ENCODE data around the gene SP7. TPM values are rescaled to one million over a fixed set of nuclear protein-coding genes. Genes with fewer than 3 reads are reported as not detected.
"Not testable (repeated sequence)": the region's sequence is repeated elsewhere in the genome, so short reads cannot be mapped to it uniquely, and the experiment has no call there.

The SP7 gene
- total RNA-seq, 1 experiment from 2014 or later = not detected

DNA sequence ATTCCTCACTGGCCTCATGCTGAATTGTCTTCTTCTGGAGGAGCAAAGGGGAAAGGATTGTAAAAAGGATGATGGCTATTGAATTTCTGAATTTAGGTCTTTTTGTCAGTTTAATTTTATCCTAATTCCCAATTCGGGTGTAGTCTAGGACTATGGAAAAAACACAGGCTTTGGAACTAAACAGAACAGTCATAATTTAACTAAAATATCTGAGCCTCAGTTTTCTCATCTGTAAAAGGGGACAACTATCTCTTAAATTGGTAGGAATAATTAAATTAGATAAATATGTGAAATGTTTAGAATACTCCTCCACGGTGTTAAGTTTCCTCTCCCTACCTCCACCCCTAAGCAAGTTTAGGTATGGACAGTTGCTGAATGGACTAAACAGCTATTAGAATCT lies 40.6 kb upstream of the SP7 start:
- H3F3A ChIP-seq (ENCODE audit: insufficient read depth, low read depth) = peaks cover 40% of the 10 kb centered on the region
- H3K79me2 ChIP-seq (ENCODE audit: low read depth) = peaks cover 9% of the 10 kb centered on the region
- H3K36me3 ChIP-seq (ENCODE audit: low read depth) = no peaks in the 10 kb centered on the region
- BruUV-seq (replicated peaks) = no TSS peak
- POLR2A ChIA-PET (ENCODE audit: unreplicated experiment) = no interaction called here
- intact Hi-C loops (cut with micrococcal nuclease; ENCODE audit: unreplicated experiment) = no loop called here
- no peak overlapping the region for H3K4me2 ChIP-seq
- CTCF ChIA-PET = no interaction called here
- no peak for DNase-seq
- TF ChIP-seq, protein P1, sequence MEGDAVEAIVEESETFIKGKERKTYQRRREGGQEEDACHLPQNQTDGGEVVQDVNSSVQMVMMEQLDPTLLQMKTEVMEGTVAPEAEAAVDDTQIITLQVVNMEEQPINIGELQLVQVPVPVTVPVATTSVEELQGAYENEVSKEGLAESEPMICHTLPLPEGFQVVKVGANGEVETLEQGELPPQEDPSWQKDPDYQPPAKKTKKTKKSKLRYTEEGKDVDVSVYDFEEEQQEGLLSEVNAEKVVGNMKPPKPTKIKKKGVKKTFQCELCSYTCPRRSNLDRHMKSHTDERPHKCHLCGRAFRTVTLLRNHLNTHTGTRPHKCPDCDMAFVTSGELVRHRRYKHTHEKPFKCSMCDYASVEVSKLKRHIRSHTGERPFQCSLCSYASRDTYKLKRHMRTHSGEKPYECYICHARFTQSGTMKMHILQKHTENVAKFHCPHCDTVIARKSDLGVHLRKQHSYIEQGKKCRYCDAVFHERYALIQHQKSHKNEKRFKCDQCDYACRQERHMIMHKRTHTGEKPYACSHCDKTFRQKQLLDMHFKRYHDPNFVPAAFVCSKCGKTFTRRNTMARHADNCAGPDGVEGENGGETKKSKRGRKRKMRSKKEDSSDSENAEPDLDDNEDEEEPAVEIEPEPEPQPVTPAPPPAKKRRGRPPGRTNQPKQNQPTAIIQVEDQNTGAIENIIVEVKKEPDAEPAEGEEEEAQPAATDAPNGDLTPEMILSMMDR (conservative IDR thresholded peaks at IDR 0.05) = no peak
- TF ChIP-seq EZH2 (IDR thresholded peaks at IDR 0.05; ENCODE audit: low read depth) = no peak
- no peak overlapping the region for H3K4me3 ChIP-seq
- no peaks in the 10 kb centered on the region for H3K27me3 ChIP-seq (ENCODE audit: insufficient read depth, low read depth)
- H4K20me1 ChIP-seq (ENCODE audit: insufficient read depth) = no peaks in the 10 kb centered on the region
- H3K27ac ChIP-seq = no peak overlapping the region
- peaks cover 28% of the 10 kb centered on the region for H3K4me1 ChIP-seq (replicated peaks; ENCODE audit: insufficient read depth)
- no peak overlapping the region for H2AFZ ChIP-seq
- no peaks in the 10 kb centered on the region for H3K9me3 ChIP-seq (ENCODE audit: insufficient read depth, low read depth)
- no peaks in the 10 kb centered on the region for H3K9me2 ChIP-seq (ENCODE audit: insufficient read depth)

GRCh38 chr12:53374277-53374676 lies 38.1 kb upstream of the SP7 start:
- H3K36me3 ChIP-seq (ENCODE audit: low read depth); intact Hi-C loops (cut with micrococcal nuclease; ENCODE audit: unreplicated experiment); H3K27me3 ChIP-seq (ENCODE audit: insufficient read depth, low read depth); H4K20me1 ChIP-seq (ENCODE audit: insufficient read depth); H3K9me3 ChIP-seq (ENCODE audit: insufficient read depth, low read depth); DNase-seq; H3K79me2 ChIP-seq (ENCODE audit: low read depth); H3K4me2 ChIP-seq; POLR2A ChIA-PET (ENCODE audit: unreplicated experiment); H3K9me2 ChIP-seq (ENCODE audit: insufficient read depth); H3K4me3 ChIP-seq; BruUV-seq (replicated peaks); H2AFZ ChIP-seq: not testable (repeated sequence)
- Histone ChIP-seq H3K27ac (peak overlapping the region; percentile 57; the same call in 1 of the 2 replicates), H3K4me1 (replicated peaks; ENCODE audit: insufficient read depth) (peaks cover 43% of the 10 kb centered on the region), H3F3A (ENCODE audit: insufficient read depth, low read depth) (peaks cover 50% of the 10 kb centered on the region)
- CTCF ChIA-PET = interaction anchor here (0.8 kb wide), 1 partner anchor 47 kb away, joined by 5 read pairs; no protein-coding TSS in a partner anchor

GRCh38 chr12:53373554-53374133 lies 37.5 kb upstream of the SP7 start:
- H2AFZ ChIP-seq = not testable (repeated sequence)

DNA sequence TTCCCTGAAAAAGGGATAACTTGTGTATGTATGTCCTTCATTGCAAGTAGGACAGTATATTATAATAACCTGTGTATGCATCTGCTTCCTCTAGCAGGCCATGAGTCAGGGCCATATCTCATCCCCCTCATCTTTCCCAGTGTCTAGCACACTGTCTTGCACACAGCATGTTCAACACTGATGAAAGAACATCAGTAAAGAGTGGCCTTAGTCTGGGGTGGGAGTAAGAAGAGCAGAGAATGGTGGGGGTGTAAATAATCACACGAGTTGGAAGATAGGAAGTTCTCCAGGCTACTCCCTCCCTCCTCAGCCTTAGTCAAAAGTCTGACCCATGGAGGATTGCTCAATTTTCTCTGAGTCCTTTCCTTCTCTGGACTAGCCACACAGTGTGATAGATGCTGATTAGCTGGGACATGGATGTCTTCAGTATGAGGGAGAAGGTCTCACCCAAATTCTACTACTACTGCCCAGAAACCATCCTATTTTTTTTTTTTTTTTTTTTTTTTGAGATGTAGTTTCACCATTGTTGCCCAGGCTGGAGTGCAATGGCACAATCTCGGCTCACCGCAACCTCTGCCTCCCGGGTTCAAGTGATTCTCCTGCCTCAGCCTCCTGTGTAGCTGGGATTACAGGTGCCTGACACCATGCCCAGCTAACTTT lies 29.2 kb upstream of the SP7 start:
- Histone ChIP-seq H3K9me2 (ENCODE audit: insufficient read depth) (no peaks in the 10 kb centered on the region), H3K4me3 (no peak overlapping the region), H3K27ac (peak overlapping the region; percentile 75), H2AFZ (0 out of 2 replicates have a peak overlapping the region, but pooled peaks have one; percentile 15), H3K4me1 (replicated peaks; ENCODE audit: insufficient read depth) (peaks cover 53% of the 10 kb centered on the region), H4K20me1 (ENCODE audit: insufficient read depth) (no peaks in the 10 kb centered on the region), H3K79me2 (ENCODE audit: low read depth) (no peaks in the 10 kb centered on the region), H3K4me2 (peak overlapping the region; percentile 15; the same call in 1 of the 2 replicates), H3K36me3 (ENCODE audit: low read depth) (no peaks in the 10 kb centered on the region), H3K9me3 (ENCODE audit: insufficient read depth, low read depth) (no peaks in the 10 kb centered on the region), H3F3A (ENCODE audit: insufficient read depth, low read depth) (peaks cover 37% of the 10 kb centered on the region), H3K27me3 (ENCODE audit: insufficient read depth, low read depth) (no peaks in the 10 kb centered on the region)
- intact Hi-C loops (cut with micrococcal nuclease; ENCODE audit: unreplicated experiment) = no loop called here
- ChIA-PET CTCF (interaction anchor here (0.7 to 1.1 kb wide), 2 partner anchors 13 to 21 kb away, joined by 3 to 4 read pairs; no protein-coding TSS in a partner anchor), POLR2A (ENCODE audit: unreplicated experiment) (interaction anchor here (0.8 kb wide), 1 partner anchor 14 kb away, joined by 3 read pairs; no protein-coding TSS in a partner anchor)
- DNase-seq = no peak
- no peak for TF ChIP-seq EZH2 (IDR thresholded peaks at IDR 0.05; ENCODE audit: low read depth)
- TF ChIP-seq, protein P1 (conservative IDR thresholded peaks at IDR 0.05) = no peak
- no TSS peak for BruUV-seq (replicated peaks)

More at GRCh38 chr12:53373554-53374133, 37.5 kb upstream of the SP7 start:
- BruUV-seq (replicated peaks); H3K9me3 ChIP-seq (ENCODE audit: insufficient read depth, low read depth); H3K4me2 ChIP-seq; H3K9me2 ChIP-seq (ENCODE audit: insufficient read depth); H3K27me3 ChIP-seq (ENCODE audit: insufficient read depth, low read depth); intact Hi-C loops (cut with micrococcal nuclease; ENCODE audit: unreplicated experiment); H4K20me1 ChIP-seq (ENCODE audit: insufficient read depth); DNase-seq; H3K4me3 ChIP-seq; CTCF ChIA-PET; H3K36me3 ChIP-seq (ENCODE audit: low read depth); H3K79me2 ChIP-seq (ENCODE audit: low read depth): not testable (repeated sequence)
- Histone ChIP-seq H3K27ac (peak overlapping the region; percentile 57; the same call in 1 of the 2 replicates), H3K4me1 (replicated peaks; ENCODE audit: insufficient read depth) (peaks cover 46% of the 10 kb centered on the region), H3F3A (ENCODE audit: insufficient read depth, low read depth) (peaks cover 51% of the 10 kb centered on the region)
- POLR2A ChIA-PET (ENCODE audit: unreplicated experiment) = interaction anchor here (0.6 kb wide), 2 partner anchors 14 to 252 kb away, joined by 7 read pairs; no protein-coding TSS in a partner anchor

DNA sequence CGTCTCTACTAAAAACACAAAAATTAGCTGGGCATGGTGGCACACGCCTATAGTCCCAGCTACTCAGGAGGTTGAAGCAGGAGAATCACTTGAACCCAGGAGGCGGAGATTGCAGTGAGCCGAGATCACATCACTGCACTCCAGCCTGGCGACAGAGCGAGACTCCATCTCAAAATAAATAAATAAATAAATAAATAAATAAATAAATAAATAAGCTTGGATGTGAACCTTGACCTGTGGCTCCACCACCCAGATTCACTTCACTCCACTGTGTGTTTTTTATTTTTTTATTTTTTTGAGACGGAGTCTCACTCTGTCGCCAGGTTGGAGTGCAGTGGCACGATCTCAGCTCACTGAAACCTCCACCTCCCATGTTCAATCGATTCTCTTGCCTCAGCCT lies 25.5 kb upstream of the SP7 start:
- BruUV-seq (replicated peaks); H3K9me3 ChIP-seq (ENCODE audit: insufficient read depth, low read depth); intact Hi-C loops (cut with micrococcal nuclease; ENCODE audit: unreplicated experiment); H3K4me2 ChIP-seq; H3K36me3 ChIP-seq (ENCODE audit: low read depth); H3K9me2 ChIP-seq (ENCODE audit: insufficient read depth); H3K79me2 ChIP-seq (ENCODE audit: low read depth); H3K27ac ChIP-seq; CTCF ChIA-PET; DNase-seq; H3K4me3 ChIP-seq; H3K27me3 ChIP-seq (ENCODE audit: insufficient read depth, low read depth); H2AFZ ChIP-seq; POLR2A ChIA-PET (ENCODE audit: unreplicated experiment); H4K20me1 ChIP-seq (ENCODE audit: insufficient read depth): not testable (repeated sequence)
- Histone ChIP-seq H3F3A (ENCODE audit: insufficient read depth, low read depth) (peaks cover 14% of the 10 kb centered on the region), H3K4me1 (replicated peaks; ENCODE audit: insufficient read depth) (peaks cover 27% of the 10 kb centered on the region)

All from PC-9 (cell line).